Measurements from ENCODE around the gene SSUH2.
A peak's percentile ranks its signal among the peaks of the same experiment; 100 is the strongest.
"Not testable (repeated sequence)": the region's sequence is repeated elsewhere in the genome, so short reads cannot be mapped to it uniquely, and the experiment has no call there.

The SSUH2 gene

GRCh38 chr3:8580434-8580833 is 64.2 kb downstream of the SSUH2 start:
- not testable (repeated sequence) for DNase-seq (ENCODE audit: low read depth)

- DNase-seq (ENCODE audit: low read depth), result no peak
These were observed 64.7 kb downstream of the SSUH2 start for GRCh38 chr3:8579943-8580342.

GRCh38 chr3:8579096-8579495 is 65.5 kb downstream of the SSUH2 start:
- DNase-seq (ENCODE audit: low read depth), result no peak

DNA sequence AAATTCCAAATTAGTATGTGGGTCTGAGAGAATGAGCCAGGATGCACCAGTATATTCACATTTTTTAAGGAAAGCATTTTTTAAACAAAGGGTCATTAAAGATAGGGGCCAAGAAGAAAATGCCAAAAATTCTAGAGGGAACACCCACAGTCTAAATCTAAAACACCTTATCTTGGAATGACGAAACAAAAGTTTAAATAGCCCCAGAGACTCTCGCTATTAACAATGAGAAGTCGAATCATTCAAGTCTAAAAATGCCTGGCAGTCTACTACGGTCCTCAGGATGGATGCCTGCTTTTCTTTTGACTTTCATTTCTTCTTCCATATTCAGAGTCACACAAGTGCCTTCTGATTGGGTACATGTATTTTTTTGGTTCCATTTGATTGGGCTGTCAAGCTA is 66.3 kb downstream of the SSUH2 start:
- DNase-seq (ENCODE audit: low read depth), result no peak

GRCh38 chr3:8576841-8577571 is 67.6 kb downstream of the SSUH2 start:
- DNase-seq (ENCODE audit: low read depth), result no peak

DNA sequence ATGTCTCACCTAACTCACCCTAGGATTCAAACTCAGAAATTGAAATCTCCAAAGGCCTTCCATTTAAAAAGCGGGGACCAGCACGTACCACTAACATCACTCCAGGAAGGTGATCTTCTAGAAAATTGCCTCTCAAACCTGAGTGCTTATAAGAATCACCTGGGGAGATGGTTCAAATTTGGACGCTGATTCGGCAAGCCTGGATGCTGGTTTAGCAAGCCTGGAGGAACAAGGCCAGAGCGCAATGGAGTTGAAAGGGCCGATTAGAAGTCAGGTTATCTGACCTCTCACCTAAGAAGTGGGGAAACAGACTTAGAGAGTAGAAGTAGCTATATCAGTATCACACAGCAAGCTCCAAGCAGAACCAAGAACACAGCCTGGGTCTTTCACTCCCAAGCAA is 68.2 kb downstream of the SSUH2 start:
- DNase-seq (ENCODE audit: low read depth), result no peak

GRCh38 chr3:8575364-8576104 is 69.1 kb downstream of the SSUH2 start:
- DNase-seq (ENCODE audit: low read depth), result no peak

- no peak for DNase-seq (ENCODE audit: low read depth)
These were observed 69.8 kb downstream of the SSUH2 start for GRCh38 chr3:8574670-8575322.

DNA sequence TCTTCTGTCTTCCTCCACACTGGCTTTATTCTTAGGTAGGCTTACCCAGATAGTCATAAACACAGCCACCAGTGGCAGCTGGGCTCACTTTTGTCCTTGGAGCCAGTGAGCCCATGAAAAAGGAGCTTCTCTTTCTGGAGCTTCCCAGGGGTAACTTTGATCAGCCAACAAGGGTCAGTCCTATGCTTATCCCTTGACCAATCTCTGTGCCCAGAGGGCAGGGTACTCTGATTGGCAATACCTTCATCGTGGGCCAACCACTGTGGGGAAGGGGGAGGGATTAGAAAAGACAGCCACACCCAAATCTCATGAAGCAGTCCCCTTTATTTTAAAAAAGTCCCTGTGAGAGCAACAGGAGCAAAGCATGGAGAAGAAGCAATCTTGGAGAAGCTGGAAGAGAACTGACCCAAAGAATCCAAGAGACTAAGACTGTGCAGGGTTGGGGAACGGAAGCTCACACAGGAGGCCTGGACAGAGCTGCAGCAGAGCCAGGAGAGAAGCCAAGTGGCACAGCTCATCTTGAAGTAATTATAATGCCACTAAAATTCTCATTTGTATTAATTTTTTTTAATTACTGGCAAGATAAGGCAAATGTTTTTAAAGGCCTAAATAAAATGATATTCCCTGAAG is 70.4 kb downstream of the SSUH2 start:
- no peak for DNase-seq (ENCODE audit: low read depth)

GRCh38 chr3:8573342-8573926 is 71.2 kb downstream of the SSUH2 start:
- DNase-seq (ENCODE audit: low read depth), result no peak

DNA sequence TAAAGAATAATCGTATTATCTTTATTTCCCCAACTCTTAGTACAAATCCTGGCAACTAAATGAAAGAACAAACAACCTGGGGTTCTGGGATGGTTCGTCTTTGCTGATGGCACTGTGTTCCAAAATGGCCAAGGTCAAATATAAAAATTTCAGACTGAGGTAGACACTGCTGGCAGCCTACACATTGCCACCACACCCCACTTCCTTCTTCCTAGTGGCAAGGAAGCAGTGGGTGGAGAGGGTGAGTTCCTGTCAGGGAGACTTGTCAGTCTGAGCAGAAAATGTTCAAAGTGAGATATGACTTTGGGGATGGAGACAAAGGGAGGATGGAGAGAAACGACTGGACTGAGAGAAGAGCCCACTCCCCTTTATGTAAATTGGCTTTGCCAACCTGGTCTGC is 73.3 kb downstream of the SSUH2 start:
- peak; percentile 0 for DNase-seq (ENCODE audit: low read depth)
